Ammon's horn (tissue), 1 donor: Measurements from ENCODE around the gene NPAS1.
"Not testable (repeated sequence)": the region's sequence is repeated elsewhere in the genome, so short reads cannot be mapped to it uniquely, and the experiment has no call there.

ENCODE experiments used
- DNase-seq: peaks from one replicate; pipeline ENCODE4 v3.0.0-alpha.2; 2016; ENCODE audit warnings: low spot score

Gene NPAS1

GRCh38 chr19:46990991-46991676 lies 28.5 kb upstream of the NPAS1 start:
- DNase-seq = peak; percentile 93

- no peak for DNase-seq
Measured at GRCh38 chr19:46992699-46993535, 26.7 kb upstream of the NPAS1 start.

GRCh38 chr19:46993622-46994021 lies 26.0 kb upstream of the NPAS1 start:
- DNase-seq = no peak

GRCh38 chr19:46994141-46994686 lies 25.4 kb upstream of the NPAS1 start:
- DNase-seq = no peak

- DNase-seq = no peak
Measured at GRCh38 chr19:46995492-46995891, 24.1 kb upstream of the NPAS1 start.

- peak; percentile 81 for DNase-seq
Measured at GRCh38 chr19:46998445-46999125, 21.1 kb upstream of the NPAS1 start.

- no peak for DNase-seq
Measured at GRCh38 chr19:46999377-46999776, 20.3 kb upstream of the NPAS1 start.

GRCh38 chr19:46999878-47000277 lies 19.8 kb upstream of the NPAS1 start:
- no peak for DNase-seq

- no peak for DNase-seq
Measured at GRCh38 chr19:47000373-47000772, 19.3 kb upstream of the NPAS1 start.

- no peak for DNase-seq
Measured at GRCh38 chr19:47001584-47001983, 18.1 kb upstream of the NPAS1 start.

- DNase-seq = no peak
Measured at GRCh38 chr19:47002106-47002766, 17.4 kb upstream of the NPAS1 start.

- no peak for DNase-seq
Measured at GRCh38 chr19:47002853-47003610, 16.6 kb upstream of the NPAS1 start.

- no peak for DNase-seq
Measured at GRCh38 chr19:47003611-47004465, 15.8 kb upstream of the NPAS1 start.

- no peak for DNase-seq
Measured at GRCh38 chr19:47005164-47005641, 14.4 kb upstream of the NPAS1 start.

GRCh38 chr19:47005873-47006272 lies 13.8 kb upstream of the NPAS1 start:
- DNase-seq = no peak

GRCh38 chr19:47006496-47006895 lies 13.1 kb upstream of the NPAS1 start:
- no peak for DNase-seq

GRCh38 chr19:47010549-47010948 lies 9.1 kb upstream of the NPAS1 start:
- not testable (repeated sequence) for DNase-seq

- DNase-seq = no peak
Measured at GRCh38 chr19:47012617-47013016, 7.0 kb upstream of the NPAS1 start.

GRCh38 chr19:47013041-47013517 lies 6.6 kb upstream of the NPAS1 start:
- DNase-seq = peak; percentile 86

GRCh38 chr19:47018923-47019322 lies 714 bp upstream of the NPAS1 start:
- no peak for DNase-seq
